Prostate gland (tissue), 2 donors: Measurements from ENCODE around the gene ARRB1.

Source experiments
- POLR2A ChIP-seq: fragments of 450-650 bp; IDR thresholded peaks from one replicate; pipeline ENCODE4 v1.6.1; 2016; ENCODE audit warnings: antibody characterized with exemption, mild to moderate bottlenecking
- POLR2AphosphoS5 ChIP-seq: sonication (generic); formaldehyde crosslinking; IDR thresholded peaks from one replicate; pipeline ENCODE4 v1.6.1; 2017; ENCODE audit warnings: antibody characterized with exemption
- TF ChIP-seq, protein P1 (sequence below), 4 experiments: fragments of 200-600 bp in 2 of 4; fragments of 450-650 bp in 2 of 4; sonication (generic) in 2 of 4; IDR thresholded peaks; 1 replicate in 3 of 4; 2 replicates in 1 of 4; pipeline ENCODE4 v1.5.1; 2016 to 2019; ENCODE audit warnings: antibody characterized with exemption in 4 of 4, mild to moderate bottlenecking in 2 of 4, moderate library complexity in 2 of 4

DNA sequence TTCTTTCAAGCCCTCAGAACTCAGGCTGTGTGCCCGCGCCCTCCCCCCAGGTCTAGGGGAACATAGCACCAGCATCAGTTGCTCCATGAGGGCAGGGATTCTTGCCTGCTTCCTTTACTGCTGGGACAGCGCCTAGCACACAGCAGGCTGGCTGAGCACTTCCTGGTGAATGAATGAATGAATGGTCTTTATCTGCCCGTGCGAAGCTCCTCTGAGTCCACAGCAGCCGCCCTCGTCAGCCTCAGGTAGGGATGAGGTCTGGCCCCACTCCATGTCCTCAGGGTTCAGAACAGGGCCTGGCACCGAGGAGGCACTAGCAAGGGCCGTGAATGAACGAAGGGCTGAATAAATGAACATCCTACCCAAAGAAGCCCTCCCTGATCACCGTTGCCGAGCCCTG is 27.3 kb downstream of the ARRB1 start:
- TF ChIP-seq, protein P1, sequence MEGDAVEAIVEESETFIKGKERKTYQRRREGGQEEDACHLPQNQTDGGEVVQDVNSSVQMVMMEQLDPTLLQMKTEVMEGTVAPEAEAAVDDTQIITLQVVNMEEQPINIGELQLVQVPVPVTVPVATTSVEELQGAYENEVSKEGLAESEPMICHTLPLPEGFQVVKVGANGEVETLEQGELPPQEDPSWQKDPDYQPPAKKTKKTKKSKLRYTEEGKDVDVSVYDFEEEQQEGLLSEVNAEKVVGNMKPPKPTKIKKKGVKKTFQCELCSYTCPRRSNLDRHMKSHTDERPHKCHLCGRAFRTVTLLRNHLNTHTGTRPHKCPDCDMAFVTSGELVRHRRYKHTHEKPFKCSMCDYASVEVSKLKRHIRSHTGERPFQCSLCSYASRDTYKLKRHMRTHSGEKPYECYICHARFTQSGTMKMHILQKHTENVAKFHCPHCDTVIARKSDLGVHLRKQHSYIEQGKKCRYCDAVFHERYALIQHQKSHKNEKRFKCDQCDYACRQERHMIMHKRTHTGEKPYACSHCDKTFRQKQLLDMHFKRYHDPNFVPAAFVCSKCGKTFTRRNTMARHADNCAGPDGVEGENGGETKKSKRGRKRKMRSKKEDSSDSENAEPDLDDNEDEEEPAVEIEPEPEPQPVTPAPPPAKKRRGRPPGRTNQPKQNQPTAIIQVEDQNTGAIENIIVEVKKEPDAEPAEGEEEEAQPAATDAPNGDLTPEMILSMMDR (IDR thresholded peaks at IDR 0.05), result no peak
- TF ChIP-seq POLR2AphosphoS5 (no peak), POLR2A (no peak)
